NCI-H1417 treated with DMSO at 0.1 percent for 48 hours (cell line): ENCODE data around the gene EIF3L.

Experiments used
- DNase-seq: peaks from one replicate; lab custom pipeline; 2025; lab: John Stamatoyannopoulos, UW

The EIF3L gene

GRCh38 chr22:37817705-37818408 lies 31.4 kb upstream of the EIF3L start:
- no peak for DNase-seq

DNA sequence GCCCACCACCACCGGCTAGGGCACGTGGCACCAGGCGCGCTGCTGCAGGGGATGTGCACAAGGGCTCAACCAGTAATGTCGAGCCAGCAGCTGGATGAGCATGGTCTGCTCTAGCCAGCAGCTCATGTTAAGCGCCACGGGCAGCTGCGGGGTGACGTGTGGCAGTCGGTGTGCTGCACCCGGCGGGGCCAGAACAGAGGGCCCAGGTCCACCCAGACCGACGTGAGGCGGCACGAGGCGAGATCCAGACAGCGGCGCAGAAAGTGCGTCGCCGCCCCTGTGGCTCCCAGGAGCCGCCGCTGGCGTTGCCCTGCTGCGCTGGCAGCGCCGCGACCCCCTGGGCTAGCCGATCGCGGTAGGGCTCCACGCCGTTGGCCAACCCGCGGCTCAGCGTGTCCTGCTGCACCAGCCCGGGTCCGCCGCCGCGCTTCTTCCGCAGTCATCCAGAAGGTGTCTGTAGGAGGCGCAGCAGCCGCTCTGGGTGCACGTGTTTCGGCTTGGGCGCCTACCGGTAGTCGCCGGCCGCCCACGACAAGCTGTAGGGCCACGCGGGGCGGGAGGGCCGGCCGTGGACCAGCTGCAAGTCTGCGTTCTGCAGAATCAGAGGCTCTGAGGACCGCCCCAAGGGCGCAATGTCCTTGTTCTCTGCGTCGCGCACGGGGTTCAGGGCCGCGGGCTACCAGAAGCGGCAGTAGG lies 30.7 kb upstream of the EIF3L start:
- DNase-seq, result no peak

GRCh38 chr22:37819105-37819433 lies 30.1 kb upstream of the EIF3L start:
- DNase-seq, result no peak

GRCh38 chr22:37820350-37820749 lies 28.9 kb upstream of the EIF3L start:
- no peak for DNase-seq

- DNase-seq, result no peak
Measured at GRCh38 chr22:37822079-37822833, 27.0 kb upstream of the EIF3L start.

DNA sequence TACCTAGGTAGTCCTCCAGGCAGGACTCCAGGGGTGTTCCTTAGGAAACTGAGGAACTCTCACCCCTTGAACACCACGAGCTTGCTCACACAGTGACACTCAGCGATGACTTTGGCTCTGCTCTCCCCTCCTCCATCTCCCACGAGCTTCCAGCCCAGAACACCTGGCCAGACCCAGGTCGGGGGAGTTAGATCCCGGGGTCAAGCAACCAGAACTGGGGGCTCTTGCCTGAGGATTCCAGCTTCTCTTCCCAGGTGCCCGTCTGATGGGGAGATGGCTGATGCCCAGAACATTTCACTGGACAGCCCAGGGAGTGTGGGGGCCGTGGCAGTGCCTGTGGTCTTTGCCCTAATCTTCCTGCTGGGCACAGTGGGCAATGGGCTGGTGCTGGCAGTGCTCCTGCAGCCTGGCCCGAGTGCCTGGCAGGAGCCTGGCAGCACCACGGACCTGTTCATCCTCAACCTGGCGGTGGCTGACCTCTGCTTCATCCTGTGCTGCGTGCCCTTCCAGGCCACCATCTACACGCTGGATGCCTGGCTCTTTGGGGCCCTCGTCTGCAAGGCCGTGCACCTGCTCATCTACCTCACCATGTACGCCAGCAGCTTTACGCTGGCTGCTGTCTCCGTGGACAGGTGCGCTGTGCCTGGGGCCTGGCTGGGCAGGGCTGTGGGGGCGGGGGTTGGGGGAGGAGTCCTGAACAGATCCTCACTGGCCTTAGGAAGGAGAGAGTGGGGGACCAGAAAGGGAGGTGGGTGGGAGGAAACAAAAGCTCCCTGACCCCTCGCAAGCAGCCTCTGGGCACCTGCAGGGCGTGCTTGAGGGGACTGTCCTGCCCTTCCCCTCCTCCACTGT lies 25.9 kb upstream of the EIF3L start, which contains the start of gene GALR3:
Gene GALR3 (plus strand): TSS at position 249 of the 852 bp plus-strand sequence. CDS start 25 bp downstream, at position 274.
- no peak for DNase-seq

GRCh38 chr22:37824674-37825641 lies 24.3 kb upstream of the EIF3L start:
- no peak for DNase-seq

- no peak for DNase-seq
Measured at GRCh38 chr22:37827056-37827455, 22.2 kb upstream of the EIF3L start.

DNA sequence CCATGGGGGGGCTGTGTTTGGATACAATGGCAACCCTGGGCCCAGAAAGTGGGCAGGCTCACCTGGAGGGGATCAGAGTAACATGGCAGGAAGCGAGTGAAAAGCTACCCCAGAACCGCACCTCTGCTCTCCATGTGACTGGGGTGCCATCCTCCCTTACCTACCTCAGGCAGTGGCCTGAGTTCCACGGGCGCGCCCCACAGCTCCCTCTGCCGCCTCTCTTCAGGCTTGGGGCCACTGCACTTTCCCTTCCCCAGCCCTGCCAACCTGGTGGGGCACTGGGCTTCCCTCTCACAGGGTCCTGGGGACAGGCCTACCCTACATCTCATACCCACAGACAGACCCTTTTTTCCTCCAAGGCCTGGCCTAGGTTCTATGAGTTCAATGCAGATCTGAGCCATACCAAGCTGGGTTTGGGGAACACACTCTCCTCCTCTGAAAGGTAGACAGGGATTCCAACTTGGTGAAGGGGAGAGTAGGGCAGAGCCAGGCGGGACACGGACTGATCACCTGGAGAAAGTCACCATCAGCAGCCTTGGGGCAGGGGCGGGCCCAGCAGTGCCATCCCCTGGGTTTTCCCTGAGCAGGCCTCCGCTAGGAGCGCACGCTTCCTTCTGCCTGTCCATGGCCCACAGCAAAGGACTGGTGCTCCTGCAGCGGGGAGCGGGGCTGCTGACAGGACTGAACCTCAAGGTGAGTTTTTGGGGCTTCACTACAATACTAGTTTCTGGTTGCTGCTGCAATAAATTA lies 19.0 kb upstream of the EIF3L start:
- DNase-seq, result no peak

- no peak for DNase-seq
Measured at GRCh38 chr22:37831472-37831871, 17.7 kb upstream of the EIF3L start.

GRCh38 chr22:37832022-37832857 lies 17.0 kb upstream of the EIF3L start:
- DNase-seq, result no peak

DNA sequence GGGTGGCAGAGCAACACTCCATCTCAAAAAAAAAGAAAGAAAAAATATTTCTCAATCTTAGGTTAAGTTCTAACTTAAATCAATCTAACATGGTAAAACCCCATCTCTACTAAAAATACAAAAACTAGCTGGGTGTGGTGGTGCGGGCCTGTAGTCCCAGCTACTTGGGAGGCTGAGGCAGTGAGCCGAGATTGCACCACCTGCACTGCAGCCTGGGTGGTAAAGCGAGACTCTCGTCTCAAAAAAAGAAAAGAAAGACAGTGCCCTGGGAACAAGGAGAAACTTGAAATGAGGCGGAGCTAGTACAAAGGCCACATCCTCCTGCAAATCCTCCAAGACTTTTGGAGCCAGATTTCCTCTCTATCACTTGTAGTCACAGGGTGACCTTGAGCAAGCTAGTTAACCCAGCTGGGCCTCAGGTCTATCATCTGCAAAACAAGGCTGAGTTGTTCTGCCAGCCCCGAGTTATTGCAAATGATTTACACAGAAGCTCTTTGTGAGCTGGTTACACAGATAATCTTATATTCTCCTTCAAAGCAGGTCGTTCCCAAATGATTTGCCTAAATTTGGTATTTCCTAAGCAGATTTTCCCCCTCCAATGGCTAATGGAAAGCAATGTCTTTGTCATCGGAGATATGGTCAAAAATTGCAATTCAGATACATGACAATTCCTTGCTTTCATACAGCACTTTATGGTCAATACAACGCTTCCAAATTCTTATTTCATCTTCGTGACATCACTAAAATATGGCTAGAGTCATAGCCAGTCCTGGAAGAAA lies 7.0 kb upstream of the EIF3L start:
- DNase-seq, result no peak

GRCh38 chr22:37843741-37844089 lies 5.5 kb upstream of the EIF3L start:
- no peak for DNase-seq

DNA sequence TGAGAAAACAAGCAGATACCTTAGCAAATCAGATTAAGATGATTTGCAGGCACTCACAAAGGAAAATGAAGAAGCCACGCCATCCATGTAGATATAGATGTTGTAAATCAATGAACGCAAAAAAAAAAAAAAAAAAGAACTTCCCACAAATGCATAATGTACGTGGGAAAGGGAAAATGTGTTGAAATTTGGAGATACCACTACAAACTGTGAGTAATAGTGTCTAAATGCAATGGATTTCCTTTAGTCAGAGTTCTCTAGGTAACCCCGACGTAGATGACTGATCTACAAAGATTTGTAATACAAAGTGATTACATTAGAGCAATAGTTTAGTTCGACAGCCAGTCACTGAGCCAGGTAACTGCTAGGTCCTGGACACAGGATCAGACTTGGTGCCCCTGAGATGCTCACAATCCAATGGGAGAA lies 4.3 kb upstream of the EIF3L start:
- DNase-seq, result no peak

GRCh38 chr22:37846433-37846832 lies 2.8 kb upstream of the EIF3L start:
- no peak for DNase-seq

- DNase-seq, result no peak
Measured at GRCh38 chr22:37848587-37849088, 581 bp upstream of the EIF3L start.

- no peak for DNase-seq
Measured at GRCh38 chr22:37850801-37851200, 1.6 kb downstream of the EIF3L start.

DNA sequence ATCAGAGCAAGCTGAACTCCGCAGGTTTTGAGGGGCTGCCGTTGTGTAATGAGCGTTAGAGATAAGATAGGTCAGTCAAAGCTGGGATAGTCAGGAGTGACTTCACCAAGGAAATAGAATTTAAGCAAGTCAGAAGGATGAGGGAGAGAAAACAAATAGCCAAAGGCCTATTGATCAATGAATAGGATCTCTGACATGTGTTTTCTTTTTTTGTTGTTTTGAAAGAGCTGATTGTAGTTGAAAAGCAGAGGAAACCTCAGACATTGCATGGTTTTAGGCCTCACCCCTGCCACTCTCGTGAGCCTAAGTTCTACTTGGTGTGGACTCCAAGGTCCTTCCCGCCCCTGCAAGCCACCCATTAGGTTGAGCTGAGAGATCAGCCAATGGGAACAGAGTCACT lies 3.2 kb downstream of the EIF3L start:
- no peak for DNase-seq
